DMS 273 (cell line): ENCODE data around the gene ZNF394.

ENCODE experiments used
- DNase-seq: peaks from one replicate; lab custom pipeline; 2025; ENCODE audit not compliant: unreplicated experiment; lab: John Stamatoyannopoulos, UW

ZNF394 gene

GRCh38 chr7:99453105-99453504 is 47.0 kb downstream of the ZNF394 start:
- peak; percentile 33 for DNase-seq

- DNase-seq: no peak
Measured at GRCh38 chr7:99452541-99452940, 47.5 kb downstream of the ZNF394 start.

GRCh38 chr7:99451936-99452335 is 48.1 kb downstream of the ZNF394 start:
- no peak for DNase-seq

GRCh38 chr7:99449326-99449725 is 50.8 kb downstream of the ZNF394 start:
- no peak for DNase-seq

- DNase-seq: no peak
Measured at GRCh38 chr7:99448855-99449254, 51.2 kb downstream of the ZNF394 start.

- no peak for DNase-seq
Measured at GRCh38 chr7:99447943-99448342, 52.1 kb downstream of the ZNF394 start.

GRCh38 chr7:99446096-99446495 is 54.0 kb downstream of the ZNF394 start:
- no peak for DNase-seq
